HG02763 (cell line): ENCODE results near the gene POU2AF1.

Experiments used
- ATAC-seq: cut with Tn5 transposase; IDR thresholded peaks from one replicate; pipeline ENCODE4 v1.9.1; 2021; ENCODE audit warnings: mild to moderate bottlenecking, moderate library complexity; ENCODE audit not compliant: unreplicated experiment

The POU2AF1 gene

GRCh38 chr11:111347723-111348115 is 31.4 kb downstream of the POU2AF1 start:
- no peak for ATAC-seq

GRCh38 chr11:111347002-111347722 is 31.9 kb downstream of the POU2AF1 start:
- no peak for ATAC-seq

GRCh38 chr11:111344032-111344431 is 35.0 kb downstream of the POU2AF1 start:
- no peak for ATAC-seq

DNA sequence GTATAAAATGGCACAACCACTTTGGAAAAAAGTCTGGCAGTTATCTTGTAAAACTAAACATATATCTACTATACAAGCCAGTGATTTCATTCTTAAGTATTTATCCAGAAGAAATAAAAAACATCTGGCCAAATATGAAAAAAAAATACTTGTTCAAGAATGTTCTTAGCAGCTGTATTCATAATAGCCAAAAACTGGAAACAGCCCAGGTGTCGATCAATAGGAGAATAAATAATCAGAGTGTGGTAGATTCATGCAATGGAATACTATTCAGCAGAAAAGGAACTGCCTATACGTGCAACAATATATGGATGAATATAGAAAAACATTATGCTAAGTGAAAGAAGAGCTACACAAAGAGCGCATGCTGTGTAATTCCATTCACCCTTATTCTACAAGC is 36.7 kb downstream of the POU2AF1 start:
- ATAC-seq, result no peak

- ATAC-seq, result no peak
Measured at GRCh38 chr11:111339758-111340388, 39.2 kb downstream of the POU2AF1 start.

DNA sequence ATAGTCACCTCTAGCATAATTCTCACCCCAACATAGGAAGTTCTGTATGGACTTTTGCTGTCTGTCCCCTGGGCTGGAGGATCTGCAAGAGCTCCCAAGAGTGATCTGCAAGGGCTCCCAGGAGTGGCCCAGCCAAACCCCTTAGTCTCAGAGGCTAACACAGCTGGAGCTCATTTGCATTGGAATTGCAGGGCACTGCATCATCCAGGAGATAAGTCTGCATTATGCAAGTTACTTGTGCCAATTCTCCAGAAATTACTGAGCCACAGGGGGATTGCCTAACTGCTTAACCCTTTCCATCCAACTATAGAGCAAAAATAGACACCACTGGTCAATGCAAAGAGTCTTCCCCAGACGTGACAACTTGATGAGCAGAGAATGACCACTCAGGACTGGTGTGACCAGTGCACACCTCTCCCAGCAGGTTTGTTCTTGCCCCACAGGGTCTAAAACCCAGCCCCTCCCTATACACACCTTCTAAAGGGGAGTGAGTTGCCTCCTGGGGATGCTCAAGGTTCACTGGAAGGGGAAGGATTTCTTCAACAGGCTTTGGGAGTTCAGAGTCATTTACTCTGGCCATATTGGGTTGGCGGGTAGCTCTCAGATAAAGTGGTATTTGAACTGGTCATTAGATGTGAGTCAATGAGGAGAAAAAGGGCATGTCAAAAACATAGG is 42.4 kb downstream of the POU2AF1 start:
- no peak for ATAC-seq

DNA sequence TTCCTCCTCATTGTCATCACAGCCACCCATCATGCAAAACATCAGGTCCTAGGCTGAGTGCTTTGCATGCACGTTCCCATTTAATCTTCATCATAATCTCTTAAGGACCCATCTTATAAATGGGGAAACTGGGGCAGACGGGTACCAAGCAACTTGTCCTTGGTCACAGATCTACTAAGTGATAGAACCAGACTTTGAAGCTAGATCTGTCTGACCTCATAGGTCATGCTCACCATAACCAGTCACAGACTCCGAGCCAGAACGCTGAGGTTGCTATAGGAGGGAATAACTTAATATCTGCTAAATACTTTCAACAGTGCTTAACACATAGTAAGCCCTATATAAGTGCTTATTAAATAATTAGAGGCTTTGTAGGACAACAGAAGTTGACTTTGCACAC is 43.0 kb downstream of the POU2AF1 start:
- no peak for ATAC-seq

DNA sequence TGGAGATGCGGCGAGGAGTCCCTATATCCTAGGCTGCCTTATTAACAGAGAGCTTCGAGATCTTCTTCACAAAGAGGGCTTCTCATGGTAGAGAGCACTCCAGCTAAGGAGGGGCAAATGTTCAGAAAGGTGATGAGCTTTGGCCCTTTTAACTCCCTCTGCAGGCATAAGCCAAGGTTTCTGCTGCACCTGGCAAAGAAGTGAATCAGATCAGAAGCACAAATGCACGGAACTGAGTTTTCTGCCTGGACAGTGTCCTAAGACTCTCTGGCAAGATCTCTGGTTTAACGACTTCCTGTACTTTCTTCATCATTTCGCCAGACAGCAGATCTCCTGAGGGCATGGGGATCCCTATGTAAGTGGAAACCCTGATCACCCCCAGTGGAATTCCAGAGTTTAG is 43.5 kb downstream of the POU2AF1 start:
- ATAC-seq, result no peak

DNA sequence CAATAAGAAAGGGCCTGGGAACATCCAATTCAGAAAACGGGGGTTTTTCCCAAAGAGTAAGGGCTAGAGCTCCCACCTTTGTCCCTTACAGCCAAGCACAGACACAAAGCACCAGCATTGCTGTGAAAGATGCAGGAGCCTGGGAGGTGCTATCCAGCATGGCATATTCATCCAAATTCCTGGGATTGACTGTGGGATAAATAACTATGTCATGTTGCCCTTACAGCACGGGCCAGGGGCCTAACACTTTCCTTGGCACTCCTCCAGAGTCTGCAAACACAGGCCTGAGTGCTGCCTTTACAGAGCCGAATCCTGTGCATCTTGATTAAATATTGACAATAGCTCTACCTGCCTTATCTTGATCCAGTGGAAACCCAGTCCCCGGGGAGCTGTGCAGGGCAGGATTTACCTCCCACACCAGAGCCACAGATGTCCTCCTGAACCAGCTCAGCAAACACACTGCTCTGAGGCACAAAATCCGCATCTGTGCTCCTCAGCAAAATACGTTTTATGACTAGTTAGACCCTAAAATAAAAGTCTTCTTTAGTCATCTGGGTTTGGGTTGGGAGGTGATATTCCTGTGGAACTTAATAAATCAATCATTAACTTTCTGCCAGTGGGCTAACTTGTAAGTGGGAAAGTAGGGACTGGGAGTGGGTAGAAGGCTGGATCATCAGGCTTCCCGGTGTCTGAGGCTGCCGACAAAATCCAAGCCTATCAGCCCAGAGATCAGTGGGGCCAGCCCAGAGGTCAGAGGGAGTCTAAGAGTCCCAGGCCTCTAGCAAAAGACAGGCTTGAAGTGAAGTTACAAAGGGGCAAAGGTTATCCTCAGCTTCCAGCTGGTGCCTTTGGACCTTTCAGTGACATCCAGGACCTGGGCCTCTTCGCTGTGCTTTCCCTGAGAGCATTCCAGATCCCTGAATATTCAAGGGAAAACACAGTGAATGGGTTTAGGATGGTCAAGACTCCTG is 44.3 kb downstream of the POU2AF1 start:
- ATAC-seq, result no peak

DNA sequence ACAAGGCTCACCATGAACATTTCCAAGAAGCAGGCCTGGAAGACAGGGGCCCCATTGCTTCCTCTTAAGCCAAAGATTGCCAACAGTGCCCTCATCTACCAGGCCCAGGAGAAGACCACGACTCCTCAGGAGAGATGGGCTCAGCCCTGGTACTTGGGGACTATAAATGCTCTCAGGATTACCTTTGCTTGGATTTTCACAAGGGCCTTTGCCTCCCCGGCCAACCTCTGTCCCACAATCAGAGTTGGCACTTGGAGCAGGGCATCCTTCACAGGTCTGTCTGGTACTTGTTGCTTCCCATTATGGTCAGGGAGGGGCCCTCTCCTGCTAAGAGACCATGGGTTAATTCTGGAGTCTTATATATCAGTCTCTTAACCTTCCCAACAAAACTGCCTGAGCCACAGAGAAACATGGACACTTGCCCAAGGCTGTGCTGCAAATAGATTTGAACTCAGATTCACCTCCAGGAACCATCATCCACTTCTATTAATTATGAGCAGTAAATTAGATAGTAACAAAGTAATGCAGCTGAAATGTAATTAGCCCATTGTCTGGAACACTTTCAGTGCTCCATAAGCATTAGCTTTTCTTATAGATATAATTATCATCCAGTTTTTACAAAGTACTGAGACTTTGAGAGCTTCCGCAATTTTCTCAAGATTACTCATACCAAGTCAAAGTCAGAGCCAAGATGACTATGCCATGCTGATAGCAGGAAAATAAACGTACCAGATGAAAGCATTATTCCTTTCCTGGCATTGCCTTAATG is 47.2 kb downstream of the POU2AF1 start:
- no peak for ATAC-seq

- ATAC-seq, result no peak
Measured at GRCh38 chr11:111330234-111330893, 48.7 kb downstream of the POU2AF1 start.

- ATAC-seq, result no peak
Measured at GRCh38 chr11:111329306-111330204, 49.5 kb downstream of the POU2AF1 start.

GRCh38 chr11:111327908-111328624 is 51.0 kb downstream of the POU2AF1 start:
- ATAC-seq, result no peak

DNA sequence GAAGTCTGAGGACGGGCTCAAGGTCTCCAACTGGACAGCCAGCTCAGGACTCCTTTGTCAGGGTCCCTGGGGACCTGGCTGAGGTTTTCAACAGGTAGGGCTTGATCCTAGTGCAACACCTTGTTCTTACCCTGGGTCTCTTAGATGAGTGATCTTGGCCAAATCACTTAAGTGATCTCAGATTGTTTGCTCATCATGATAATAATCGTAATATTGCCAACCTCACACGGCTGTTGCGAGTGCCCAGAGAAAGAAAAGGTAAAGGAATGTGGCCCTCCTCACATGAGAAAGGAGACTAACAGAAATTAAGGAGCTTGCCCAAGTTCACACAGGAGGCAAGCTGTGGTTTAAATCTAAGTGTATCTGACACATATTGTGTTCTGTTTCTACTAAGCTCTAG is 52.3 kb downstream of the POU2AF1 start:
- no peak for ATAC-seq

DNA sequence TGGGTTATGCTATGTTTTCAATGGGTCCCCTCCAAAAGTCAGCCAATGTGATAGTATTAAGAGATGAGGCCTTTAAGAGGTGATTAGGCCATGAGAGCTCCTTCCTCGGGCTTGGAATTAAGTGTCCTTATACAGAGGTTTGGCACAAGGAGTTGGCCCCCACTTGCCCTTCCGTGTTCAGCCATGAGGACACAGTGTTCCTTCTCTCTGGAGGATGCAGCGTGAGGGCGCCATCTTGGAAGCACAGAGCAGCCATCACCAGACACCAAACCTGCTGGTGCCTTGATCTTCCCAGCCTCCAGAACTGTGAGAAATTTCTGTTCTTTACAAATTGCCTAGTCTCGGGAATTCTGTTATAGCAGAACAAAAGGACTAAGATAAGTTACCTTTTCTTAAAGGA is 53.8 kb downstream of the POU2AF1 start:
- ATAC-seq, result no peak

DNA sequence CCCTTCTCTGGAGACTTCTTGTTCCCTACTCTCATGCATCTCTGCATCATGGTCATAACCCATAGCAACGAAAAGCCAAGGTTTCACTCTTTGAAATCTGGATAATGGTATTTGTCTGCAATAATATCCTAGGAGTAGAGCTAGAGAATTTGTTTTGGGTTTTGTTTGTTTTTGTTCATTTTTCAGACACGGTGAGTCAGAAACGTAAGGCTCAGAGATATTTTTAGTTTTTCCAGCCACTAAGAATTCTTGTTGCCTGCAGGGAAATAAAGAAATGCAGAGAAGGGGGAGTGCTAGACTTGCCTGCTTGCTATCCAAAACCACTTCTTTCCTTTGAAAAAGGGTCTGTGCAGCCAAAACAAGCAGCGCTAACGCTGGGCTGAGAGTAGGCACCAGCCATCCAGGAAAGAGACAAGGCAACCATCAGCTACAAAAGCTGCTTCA is 54.8 kb downstream of the POU2AF1 start:
- no peak for ATAC-seq

DNA sequence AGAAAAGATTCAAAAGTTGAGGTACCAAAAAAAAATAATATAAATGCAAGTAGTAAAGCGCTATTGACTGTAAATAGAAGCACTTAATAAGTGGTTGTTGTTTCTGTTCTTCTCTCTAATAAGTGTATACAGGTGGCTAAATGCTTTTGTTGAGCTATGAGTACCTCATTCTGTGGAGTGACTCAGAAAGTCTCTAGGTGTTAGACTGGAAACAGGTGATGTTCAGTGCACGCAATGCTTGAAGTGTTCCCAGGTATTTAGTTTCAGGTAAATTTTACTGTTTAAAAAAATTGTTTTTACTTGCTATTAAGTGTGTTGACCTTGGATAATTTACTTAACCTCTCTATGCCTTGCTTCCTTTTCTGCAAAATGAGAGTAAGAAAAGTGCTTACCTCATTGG is 56.5 kb downstream of the POU2AF1 start:
- ATAC-seq, result no peak
